Activated T-cell treated with anti-CD3 and anti-CD28 coated beads, Interleukin-2, amount 50 U/mL, for 1 hour (primary cell): Measurements from ENCODE around the gene ARHGEF26.

ENCODE experiments used
- DNase-seq: peaks from one replicate; pipeline ENCODE4 v3.0.0-alpha.2; 2020

The ARHGEF26 gene

GRCh38 chr3:154121701-154122551 lies 736 bp downstream of the ARHGEF26 start:
- no peak for DNase-seq

GRCh38 chr3:154122552-154122911 lies 1.3 kb downstream of the ARHGEF26 start:
- peak; percentile 19 for DNase-seq

- no peak for DNase-seq
Measured at GRCh38 chr3:154122912-154123559, 1.8 kb downstream of the ARHGEF26 start.

- no peak for DNase-seq
Measured at GRCh38 chr3:154123906-154124305, 2.7 kb downstream of the ARHGEF26 start.

- DNase-seq: no peak
Measured at GRCh38 chr3:154125378-154126030, 4.3 kb downstream of the ARHGEF26 start.

GRCh38 chr3:154126651-154127050 lies 5.5 kb downstream of the ARHGEF26 start:
- no peak for DNase-seq

GRCh38 chr3:154129625-154130024 lies 8.4 kb downstream of the ARHGEF26 start:
- DNase-seq: no peak

GRCh38 chr3:154130540-154130939 lies 9.3 kb downstream of the ARHGEF26 start:
- no peak for DNase-seq

GRCh38 chr3:154131830-154132229 lies 10.6 kb downstream of the ARHGEF26 start:
- no peak for DNase-seq

- DNase-seq: no peak
Measured at GRCh38 chr3:154132777-154133375, 11.7 kb downstream of the ARHGEF26 start.

- DNase-seq: no peak
Measured at GRCh38 chr3:154135511-154136173, 14.5 kb downstream of the ARHGEF26 start.

- no peak for DNase-seq
Measured at GRCh38 chr3:154137036-154137435, 15.8 kb downstream of the ARHGEF26 start.

- DNase-seq: no peak
Measured at GRCh38 chr3:154139996-154140436, 18.8 kb downstream of the ARHGEF26 start.

- no peak for DNase-seq
Measured at GRCh38 chr3:154142608-154143007, 21.4 kb downstream of the ARHGEF26 start.

- DNase-seq: no peak
Measured at GRCh38 chr3:154143873-154144272, 22.7 kb downstream of the ARHGEF26 start.

- no peak for DNase-seq
Measured at GRCh38 chr3:154144825-154145465, 23.8 kb downstream of the ARHGEF26 start.

- no peak for DNase-seq
Measured at GRCh38 chr3:154148541-154148940, 27.4 kb downstream of the ARHGEF26 start.

- DNase-seq: no peak
Measured at GRCh38 chr3:154149286-154149685, 28.1 kb downstream of the ARHGEF26 start.

- DNase-seq: no peak
Measured at GRCh38 chr3:154151969-154152368, 30.8 kb downstream of the ARHGEF26 start.

GRCh38 chr3:154152741-154153140 lies 31.6 kb downstream of the ARHGEF26 start:
- no peak for DNase-seq

GRCh38 chr3:154156530-154156929 lies 35.3 kb downstream of the ARHGEF26 start:
- DNase-seq: no peak

- no peak for DNase-seq
Measured at GRCh38 chr3:154161806-154162205, 40.6 kb downstream of the ARHGEF26 start.
